Measurements from ENCODE around the gene PDHX. TPM values are rescaled to one million over a fixed set of nuclear protein-coding genes. Genes with fewer than 3 reads are reported as not detected.

PDHX gene
- total RNA-seq, 1 donor from 2014 or later: 26.5 TPM

DNA sequence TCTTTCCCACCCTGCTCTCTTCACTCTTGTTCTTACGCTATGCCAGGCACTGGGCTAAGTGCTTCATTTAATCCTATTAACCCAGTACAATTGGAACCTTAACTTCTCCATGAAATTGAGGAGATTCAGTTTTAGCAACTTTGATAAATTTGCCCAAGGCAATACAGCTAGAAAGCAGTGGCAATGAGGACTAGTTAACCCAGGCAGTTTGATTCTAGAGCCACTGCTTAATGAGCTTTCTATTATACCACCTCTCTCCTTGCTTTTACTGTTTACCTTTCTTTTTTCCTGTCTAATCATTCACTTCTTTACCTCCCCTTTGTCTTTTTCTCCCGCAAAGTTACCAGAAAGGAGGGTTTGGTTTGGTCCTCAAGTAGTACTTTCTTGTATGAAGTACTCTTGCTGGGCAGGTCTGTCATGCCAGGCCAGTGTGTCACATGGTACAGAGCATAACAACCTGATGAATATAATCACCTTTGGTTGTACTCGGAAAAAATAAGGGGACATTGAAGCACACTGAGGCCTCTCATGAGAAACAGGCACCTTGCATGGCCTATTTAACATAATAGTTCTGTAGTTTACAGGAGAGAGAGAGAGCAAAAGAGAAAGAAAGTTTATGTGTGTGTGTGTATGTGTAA, 70.6 kb downstream of the PDHX start:
- DNase-seq (ENCODE audit: low spot score) (no peak), ATAC-seq (peak; percentile 38)

DNA sequence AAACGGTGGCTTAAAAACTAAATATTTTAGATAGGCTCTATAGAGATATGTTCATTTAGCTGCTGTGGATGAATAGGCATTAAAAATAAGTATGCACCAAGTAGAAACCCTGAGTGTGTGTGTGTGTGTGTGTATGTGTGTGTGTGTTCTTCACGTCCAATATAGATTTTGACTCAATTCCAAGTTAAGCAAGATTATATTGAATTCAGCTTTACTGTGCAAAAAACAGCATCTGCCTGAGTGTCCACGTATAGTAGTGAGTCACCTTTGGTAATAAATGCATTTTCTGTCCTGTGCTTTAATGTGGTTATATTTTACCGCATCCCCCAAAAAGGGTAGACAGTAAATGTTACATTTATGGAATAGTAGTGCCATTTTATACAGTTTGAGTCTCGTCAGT, 71.2 kb downstream of the PDHX start:
- DNase-seq (ENCODE audit: low spot score): no peak
- ATAC-seq: peak; percentile 46

DNA sequence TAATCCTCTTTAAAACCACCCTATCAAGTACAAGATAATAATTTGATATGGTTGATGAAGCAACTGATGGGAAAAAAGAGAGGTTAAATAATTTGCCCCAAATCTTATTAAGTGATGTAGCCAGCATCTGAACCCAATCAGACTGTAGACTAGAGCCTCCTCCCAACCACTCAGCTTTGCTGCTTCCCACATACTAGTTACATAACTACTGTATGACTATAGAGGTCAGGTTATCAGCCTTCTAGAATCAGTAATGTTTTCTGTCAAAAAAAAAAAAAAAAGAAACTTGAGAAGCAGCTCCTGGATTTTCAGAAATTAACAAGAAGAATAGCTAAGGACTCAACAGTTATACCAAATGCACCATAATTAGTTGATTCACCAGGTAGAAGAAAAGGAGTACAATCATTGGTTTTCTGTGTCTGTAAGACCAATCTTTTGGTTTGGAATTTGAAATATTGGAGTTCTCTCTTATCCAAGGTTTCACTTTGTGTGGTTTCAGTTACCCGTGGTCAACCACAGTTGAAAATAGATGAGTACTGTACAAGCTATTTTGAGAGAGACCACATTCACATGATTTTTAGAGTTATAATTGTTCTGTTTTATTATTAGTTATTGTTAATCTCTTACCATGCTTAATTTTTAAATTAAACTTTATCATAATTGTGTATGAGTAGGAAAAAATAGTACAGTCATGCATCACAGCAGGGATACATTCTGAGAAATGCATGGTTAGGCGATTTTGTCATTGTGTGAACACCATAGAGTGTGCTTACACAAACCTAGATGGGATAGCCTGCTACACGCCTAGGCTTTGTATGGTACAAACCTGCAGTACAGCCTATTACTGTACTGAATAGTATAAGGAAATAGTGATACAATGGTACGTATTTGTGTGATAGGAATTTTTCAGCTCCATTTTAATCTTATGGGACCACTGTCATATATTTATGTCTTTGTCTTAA, 72.2 kb downstream of the PDHX start:
- no peak for ATAC-seq
- DNase-seq (ENCODE audit: low spot score): no peak

DNA sequence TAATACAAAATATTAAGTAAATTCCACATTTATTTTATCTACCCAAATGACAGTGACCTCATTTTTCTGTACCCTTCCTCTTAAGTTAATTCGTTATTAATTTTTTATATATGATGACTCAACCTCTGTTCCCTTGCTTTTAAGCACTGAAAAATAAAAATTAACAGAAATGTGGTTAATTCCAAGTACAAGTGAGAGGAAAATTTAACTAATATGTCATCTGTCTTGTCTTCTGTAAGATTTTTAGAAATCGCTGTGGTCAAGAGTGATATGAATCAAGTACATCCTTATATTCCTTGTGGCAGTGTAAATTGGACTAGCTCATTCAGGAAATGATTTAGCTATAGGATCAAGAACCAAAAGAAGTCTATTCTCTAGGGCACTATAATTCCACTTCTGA, 74.5 kb downstream of the PDHX start:
- no peak for ATAC-seq
- DNase-seq (ENCODE audit: low spot score): no peak

DNA sequence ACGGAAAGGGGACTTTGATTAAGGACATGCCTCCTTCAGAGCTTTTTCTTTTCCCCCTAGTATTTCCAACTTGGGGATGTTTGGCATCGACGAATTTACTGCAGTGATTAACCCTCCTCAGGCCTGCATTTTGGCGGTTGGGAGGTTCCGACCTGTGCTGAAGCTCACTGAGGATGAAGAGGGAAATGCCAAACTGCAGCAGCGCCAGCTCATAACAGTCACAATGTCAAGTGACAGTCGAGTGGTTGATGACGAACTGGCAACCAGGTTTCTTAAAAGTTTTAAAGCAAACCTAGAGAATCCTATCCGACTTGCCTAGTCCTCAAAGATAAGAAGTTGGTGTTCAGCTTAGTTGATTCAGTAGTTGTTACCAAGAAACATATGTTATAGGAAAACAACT, 78.4 kb downstream of the PDHX start:
- DNase-seq (ENCODE audit: low spot score): no peak

DNA sequence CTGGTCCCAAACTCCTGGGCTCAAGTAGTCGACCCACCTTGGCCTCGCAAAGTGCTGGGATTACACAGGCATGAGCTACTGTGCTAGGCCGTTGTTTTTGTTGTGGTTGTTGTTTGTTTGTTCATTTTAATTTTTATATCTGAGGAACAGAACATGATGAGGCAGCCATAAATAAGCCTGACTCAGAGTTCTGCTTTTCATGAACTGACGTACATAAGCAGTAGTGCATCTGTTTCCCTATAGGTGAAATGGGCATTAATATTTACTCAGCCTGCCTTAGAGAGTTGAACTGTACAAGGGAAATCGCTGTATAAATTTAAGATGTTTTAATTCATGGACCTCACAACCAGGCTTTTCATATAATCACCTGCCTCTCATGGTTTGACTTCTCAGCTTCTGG, 80.5 kb downstream of the PDHX start:
- ATAC-seq (no peak), DNase-seq (ENCODE audit: low spot score) (no peak)

More for the DNA sequence above, 78.4 kb downstream of the PDHX start:
- no peak for ATAC-seq

DNA sequence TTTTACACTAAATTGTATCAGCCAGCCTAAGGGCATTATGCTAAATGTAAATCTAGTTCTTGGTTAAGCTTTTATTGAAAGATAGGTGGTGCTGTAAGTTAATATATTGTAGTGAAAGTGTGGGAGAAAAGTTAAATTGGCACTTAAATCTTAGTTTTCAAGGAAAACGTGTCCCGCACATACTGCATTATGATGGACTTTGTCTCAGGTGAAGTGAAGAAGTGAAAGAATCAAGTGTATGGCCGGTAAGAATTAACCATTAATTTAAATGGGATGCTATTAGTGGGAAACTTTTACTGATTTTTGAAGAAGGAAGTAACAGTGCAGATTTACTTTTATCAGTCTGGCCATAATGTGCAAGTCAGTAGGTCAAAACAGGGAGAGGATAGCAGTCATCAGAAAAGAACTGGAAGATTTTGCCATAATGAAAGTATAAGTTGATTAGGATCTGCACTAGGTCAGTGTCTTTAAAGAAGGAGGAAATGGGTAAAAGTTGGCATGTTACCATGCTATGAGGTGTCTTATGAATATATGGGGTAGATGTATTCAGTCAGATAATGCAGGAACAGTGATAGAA, 81.6 kb downstream of the PDHX start:
- ATAC-seq: no peak
- no peak for DNase-seq (ENCODE audit: low spot score)

DNA sequence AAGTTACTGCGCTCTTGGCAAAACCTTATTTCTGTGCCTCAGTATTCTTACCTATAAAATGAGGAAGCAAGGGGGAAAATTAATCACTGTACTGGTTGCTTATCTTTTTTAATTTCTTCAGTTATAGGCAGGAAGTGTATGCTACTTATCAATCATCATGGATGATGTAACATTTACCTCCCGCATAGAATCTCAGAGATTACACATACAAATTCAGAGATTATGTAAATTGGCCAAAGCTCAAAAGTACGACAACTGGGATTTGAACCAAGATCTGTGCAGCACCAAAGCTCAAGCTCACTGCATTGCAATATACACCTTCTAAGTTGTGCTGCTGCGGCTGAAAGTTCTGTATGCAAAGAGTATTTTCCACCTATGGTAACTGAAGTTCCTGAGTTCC, 83.0 kb downstream of the PDHX start:
- ATAC-seq (peak; percentile 29), DNase-seq (ENCODE audit: low spot score) (no peak)

DNA sequence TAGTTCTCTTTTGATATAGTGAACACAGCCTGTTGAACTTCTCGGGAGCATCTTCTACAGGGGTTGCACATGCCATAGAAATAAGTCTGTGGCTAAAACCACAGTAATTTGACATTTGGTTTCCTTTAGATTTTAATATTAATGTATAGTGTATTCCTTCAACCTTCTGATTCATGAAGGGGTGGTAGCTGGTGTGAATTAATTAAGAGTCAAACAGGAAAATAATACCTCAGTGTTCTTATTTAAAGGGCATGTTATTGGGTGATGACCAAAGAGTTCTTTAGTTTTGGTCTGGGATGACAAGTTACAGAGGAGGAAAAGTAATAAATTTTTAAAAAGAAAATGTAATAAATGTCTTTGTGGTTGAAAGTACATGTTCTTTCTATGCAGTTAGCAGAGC, 86.8 kb downstream of the PDHX start:
- DNase-seq (ENCODE audit: low spot score): no peak
- ATAC-seq: no peak

DNA sequence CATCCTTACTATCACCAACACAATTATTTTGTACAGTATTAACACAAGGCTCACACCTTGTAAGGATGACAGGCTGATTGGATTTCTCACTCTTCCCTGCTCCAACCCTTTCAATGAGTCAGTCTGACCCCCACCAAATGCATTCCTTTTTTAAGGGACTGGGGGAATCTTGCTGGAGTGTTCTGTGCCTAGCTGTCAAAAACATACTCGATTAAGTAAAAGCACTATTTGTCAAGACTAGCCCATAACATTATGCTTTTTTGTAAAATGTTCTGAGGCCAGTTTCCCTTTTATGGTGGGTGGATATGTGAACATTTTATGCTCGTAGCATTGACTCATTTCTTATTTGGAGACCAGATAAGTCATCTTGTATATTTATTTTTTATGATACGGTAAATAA, 87.2 kb downstream of the PDHX start:
- ATAC-seq (no peak), DNase-seq (ENCODE audit: low spot score) (no peak)

DNA sequence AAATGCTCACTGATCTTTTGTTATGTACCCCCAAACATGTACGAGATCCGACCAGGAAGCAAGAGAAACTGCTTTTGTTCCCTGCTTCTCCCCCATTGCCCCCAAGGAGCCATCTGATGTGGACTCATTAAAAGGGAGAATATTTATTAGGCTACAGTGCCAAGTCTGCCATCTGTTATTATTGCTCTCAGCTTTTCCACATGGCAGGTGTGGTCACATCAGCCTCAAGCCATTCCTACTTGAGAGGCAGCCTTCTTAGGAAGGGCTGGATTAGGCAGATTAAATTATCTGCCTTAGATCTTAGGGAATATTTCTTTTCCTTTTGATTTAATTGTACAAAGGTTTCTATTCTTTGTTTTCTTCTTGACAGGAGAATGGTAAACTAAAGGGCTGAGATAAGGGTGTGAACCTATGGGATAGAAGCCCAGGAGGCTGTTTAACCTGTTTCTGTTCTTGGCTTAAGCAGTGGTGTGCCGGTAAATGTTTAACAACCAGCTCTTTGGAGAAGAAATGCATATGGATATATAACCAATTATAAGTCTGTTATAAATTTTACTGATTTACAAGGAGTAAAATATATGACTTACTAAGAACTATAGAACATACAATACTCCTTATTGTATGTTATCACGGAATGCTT, 88.8 kb downstream of the PDHX start:
- ATAC-seq (peak; percentile 90), DNase-seq (ENCODE audit: low spot score) (no peak)

DNA sequence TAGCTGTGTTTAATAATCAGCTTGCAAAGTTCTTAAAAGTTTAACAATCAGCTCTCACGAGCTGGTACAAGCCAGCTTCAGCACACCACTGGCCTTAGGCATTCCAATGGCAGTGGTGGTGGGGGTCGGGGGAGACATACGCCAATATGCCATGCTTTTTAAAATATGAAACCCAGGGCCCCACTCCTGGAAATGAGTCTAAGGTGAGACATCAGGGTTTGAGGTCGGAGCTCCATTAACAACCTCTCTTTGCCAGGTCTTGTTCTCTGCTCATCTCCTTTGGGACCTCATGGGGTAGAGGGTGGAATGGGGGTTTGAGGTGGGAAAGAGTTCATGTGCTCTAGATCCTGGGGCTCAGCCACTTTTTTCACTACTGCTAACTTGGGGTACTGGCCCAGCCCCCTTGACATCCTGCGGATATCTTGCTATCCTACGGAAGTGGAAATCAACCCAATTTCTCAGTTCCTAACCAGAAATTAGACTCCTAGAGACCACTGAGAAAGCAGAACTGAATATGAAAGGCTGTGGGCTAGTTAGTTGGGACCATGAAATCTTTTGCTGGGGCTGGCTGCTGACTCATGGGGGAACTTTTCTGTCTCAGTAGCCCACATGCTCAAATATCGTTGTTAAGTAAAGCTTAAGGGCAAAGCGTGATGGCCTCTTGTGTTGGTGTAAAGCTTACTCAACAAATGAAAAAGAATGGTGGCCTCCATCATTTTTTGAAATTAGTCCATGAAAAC, 90.1 kb downstream of the PDHX start:
- ATAC-seq: no peak

DNA sequence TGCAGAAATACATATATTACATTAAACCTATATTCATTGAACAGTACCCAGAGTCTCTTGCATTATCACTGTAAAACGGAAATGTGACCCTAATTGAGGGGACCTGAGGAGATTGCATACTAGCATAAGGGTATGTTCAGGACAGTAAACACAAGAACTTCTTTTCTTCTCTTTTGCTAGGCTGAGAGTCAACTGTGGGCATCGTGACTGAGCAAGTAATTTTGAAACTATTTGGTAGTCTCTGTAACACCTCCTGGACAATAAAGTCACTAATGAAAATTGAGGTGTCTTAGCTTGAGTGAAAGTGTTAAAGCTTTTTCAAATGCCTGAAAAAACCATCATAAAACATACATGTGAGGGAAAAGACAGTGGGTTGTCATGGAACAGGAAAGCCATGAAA, 90.9 kb downstream of the PDHX start:
- DNase-seq (ENCODE audit: low spot score): no peak
- no peak for ATAC-seq

More for the DNA sequence above, 90.1 kb downstream of the PDHX start:
- no peak for DNase-seq (ENCODE audit: low spot score)

DNA sequence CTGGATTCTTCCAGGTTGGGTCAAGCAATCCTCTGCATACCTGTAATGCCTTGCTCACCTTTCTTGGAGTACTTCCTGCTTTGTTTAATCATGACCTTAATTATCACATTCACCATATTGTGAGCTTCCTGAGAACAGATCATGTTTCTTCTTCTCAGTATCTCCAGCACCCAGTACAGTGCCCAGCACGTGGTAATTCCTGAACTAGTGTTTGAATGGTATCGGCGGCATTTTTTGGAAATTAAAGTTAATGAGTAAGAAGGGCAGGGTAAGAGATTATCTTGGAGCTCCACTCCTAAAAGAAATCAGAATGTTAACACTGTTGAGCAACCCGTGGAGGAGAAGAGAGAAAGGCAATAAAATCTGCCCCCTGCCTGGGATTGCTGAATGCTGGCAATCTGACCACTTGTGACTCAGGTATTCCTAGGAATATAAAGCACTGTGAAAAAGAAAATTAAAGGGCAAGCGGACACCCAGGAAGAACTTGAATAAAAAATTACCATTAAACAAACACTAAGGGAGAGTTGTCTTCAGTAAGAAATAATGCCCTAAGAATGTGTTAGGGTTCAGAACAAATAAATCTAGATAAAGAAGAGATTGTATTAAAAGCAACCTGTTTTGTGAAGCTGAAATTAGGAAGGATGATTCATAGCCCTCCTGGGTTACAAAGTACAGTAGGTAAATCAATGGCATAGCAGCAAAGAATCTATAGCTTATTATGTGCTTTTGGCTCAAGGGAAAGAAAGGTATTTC, 92.9 kb downstream of the PDHX start:
- ATAC-seq (peak; percentile 29), DNase-seq (ENCODE audit: low spot score) (no peak)

DNA sequence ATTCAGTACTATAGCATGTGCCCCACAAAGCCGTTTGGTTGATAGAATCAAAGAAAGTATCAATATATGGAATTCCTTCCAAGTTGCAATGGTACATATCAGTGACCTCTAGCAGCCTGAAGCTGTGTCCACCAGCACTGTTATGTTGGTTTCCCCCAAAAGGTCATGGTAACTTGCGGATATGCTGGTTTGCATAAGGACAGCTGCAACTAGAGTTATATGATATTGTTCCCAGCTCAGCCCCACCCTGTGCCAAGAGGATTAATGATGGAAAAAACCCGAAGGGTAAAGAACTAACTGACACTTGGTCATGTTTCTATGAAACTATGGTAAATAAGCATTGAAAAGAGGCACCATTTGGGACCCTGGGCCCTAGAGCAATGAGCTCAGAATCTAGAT, 93.5 kb downstream of the PDHX start:
- DNase-seq (ENCODE audit: low spot score) (no peak), ATAC-seq (no peak)

DNA sequence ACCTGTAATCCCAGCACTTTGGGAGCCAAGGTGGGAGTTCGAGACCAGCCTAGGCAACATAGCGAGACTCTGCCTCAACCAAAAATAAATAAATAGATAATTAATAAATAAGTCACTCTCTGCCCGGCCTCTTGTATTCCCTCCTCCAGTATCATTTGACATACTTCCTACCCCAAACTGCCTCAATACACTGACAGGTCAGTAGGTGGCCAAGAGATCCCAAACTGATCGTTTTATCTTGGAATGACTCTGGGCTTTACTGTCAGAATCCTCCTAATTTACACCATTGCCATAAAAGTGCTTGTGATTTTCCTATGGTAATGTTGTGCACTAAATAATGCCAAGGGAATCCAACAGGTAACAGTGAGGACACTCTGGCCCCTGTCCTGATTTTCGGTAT, 94.2 kb downstream of the PDHX start:
- ATAC-seq: no peak

DNA sequence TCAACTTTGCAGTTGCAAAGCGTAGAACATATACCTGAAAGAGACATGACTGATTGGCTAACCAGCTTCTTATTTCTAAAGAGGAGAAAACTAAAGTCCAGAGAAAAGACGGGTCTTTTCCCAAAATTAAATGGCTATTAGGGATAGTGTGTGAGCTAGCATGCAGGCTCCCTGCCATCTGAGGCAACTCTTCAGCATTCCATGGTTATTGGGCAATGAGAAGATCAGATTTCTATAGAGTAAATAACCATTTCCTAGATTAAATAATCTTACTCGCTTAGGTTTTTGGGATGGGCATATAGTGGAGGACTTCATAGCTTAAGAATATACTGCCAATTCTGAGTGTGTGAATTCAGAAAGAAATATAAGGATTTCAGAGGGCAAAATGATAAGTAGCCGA, 95.0 kb downstream of the PDHX start:
- ATAC-seq: no peak
- no peak for DNase-seq (ENCODE audit: low spot score)

More for the DNA sequence above, 94.2 kb downstream of the PDHX start:
- no peak for DNase-seq (ENCODE audit: low spot score)

DNA sequence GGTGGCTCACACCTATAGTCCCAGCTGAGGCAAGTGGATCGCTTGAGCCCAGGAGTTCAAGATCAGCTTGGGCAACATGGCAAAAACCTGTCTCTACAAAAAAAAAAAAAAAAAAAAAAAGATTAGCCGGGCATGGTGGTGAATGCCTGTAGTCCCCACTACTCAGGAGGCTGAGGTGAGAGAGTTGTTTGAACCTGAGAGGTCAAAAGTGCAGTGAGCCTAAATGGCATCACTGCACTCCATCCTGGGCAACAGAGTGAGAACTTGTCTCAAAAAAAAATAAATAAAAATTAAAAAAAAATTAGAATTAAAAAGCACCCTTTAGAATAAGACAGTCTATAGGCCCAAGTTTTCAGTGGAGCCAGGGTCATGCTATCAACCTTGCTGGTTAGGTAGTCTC, 95.5 kb downstream of the PDHX start:
- ATAC-seq (no peak), DNase-seq (ENCODE audit: low spot score) (no peak)

DNA sequence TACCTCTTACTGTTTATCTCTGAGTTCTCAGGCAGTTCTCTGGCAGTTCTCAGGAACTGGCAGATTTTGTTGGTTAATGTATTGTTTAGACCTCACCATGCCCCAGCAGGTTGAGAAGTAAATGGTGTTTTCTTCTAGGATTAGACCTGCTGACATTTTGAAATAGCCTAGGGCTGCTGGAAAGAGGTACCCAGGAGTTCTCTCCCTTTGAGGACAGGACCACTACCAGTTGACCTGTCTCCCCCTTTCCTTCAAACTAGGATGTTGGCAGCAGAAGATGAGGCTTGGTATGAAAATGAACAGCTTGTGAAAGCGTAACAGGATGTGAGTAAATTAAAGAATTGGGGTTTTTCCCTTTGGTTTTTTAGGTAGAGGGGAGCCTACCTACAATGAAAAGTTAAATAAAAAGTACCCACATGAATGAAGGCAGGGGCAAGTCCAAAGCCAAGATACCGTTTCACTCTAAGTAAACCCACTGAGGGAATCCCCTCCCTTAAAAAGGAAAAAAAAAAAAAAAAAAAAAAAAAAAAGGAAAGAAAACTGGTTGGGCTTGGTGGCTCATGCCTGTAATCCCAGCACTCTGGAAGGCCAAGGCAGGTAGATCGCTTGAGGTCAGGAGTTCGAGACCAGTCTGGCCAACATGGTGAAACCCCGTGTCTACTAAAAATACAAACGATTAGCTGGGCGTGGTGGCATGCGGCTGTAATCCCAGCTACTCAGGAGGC, 96.2 kb downstream of the PDHX start:
- DNase-seq (ENCODE audit: low spot score): no peak
- no peak for ATAC-seq
